Measurements from ENCODE around the gene SHTN1.

The SHTN1 gene

GRCh38 chr10:116868722-116869121, 136.3 kb downstream of the SHTN1 start:
- DNase-seq (ENCODE audit: low spot score) = no peak

GRCh38 chr10:116868198-116868676, 136.8 kb downstream of the SHTN1 start:
- no peak for DNase-seq (ENCODE audit: low spot score)

- DNase-seq (ENCODE audit: low spot score) = peak; percentile 38
These were observed 137.9 kb downstream of the SHTN1 start for GRCh38 chr10:116866987-116867595.

DNA sequence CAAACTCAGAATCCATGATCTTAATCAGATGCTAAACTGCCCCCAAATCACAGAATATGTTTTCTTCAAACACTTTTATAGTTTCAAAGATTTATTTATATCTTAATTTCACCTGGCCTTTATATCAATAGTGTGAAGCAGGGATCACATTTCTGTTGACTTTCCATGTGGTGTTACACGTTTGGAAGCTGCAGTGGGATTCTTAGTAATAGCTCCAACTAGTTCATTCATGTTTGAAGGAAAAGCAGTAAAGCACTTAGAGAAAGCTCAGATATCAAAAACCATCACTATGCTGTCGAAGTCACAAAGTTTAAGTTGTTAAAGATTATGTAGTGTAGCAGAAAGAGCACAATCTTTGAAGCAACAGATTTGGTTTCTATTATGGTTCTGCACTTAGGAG, 138.9 kb downstream of the SHTN1 start:
- DNase-seq (ENCODE audit: low spot score) = no peak

- DNase-seq (ENCODE audit: low spot score) = no peak
These were observed 140.6 kb downstream of the SHTN1 start for GRCh38 chr10:116864436-116864835.

DNA sequence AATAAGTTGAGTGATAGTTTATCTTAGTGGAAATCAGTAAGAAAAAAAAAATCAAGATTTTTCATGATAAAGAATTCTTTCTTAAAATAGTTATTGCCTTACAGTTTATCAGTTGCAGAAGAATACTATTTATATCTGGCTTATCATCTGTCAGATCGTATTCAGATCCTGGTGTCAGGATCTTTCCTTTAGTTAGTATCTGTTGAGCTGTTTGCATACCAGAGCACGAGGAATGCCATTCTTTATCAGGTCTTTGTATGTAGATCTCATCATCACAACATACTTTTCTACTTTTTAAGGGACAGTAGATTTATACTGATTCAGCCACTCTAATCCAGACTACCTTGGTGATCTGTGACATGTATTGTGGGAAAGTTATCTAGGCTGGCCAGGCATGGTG, 143.2 kb downstream of the SHTN1 start:
- no peak for DNase-seq (ENCODE audit: low spot score)

DNA sequence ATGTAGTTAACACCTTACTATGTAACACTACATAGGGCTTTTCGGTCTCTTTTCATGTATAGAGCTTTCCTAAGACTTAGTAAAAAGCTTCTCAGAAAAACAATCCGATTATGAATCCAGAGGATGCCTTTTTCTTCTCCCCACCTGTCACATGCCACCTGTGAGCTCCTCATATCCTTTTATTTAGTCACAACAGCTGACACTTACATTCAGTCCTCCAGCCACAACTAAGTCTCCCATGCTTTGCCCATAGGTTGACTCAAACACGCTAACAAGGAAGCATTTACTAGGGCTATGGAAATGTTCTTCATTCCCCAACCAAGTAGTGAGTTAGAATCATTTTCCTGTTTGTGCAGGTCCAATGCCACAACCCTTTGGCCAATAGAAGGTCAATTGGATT, 147.8 kb downstream of the SHTN1 start:
- DNase-seq (ENCODE audit: low spot score) = no peak

DNA sequence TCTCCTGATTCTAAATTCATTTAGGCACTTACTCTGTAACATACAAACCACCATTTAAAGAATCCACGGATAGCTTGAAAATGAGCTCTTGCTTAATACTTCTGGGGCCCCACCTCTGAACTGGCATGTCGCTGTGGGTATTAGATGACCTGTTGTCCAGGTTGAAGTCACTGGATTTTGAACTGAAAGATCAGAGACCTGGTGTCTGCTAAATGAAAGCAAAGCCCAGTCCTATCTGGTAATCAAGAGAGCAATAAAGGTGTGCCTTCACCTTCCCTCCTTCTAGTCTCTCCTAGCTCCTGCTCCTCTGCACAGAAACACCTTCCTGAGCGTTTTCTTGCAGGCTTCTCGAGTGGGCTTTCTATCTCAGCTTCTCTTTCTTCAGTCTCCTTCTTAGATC, 151.3 kb downstream of the SHTN1 start:
- DNase-seq (ENCODE audit: low spot score) = no peak

DNA sequence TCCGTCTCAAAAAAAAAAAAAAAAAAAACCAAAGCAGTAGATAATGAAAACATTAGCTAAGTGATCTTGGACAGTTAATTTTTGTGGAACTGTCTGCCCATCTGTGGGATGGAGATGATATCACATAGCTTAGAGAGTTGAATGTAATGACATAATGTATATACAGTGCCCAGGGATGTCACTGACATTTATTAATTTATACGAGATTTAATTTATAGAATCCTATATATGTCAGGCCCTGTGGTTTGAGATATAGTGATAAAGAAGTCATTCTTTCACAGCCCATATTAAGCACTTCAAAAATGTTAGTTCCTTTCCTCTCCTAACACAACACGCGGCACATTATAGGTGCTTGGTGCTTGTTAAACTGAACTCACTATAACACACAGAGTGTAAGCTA, 151.7 kb downstream of the SHTN1 start:
- DNase-seq (ENCODE audit: low spot score) = no peak

- no peak for DNase-seq (ENCODE audit: low spot score)
These were observed 152.7 kb downstream of the SHTN1 start for GRCh38 chr10:116852246-116852645.

GRCh38 chr10:116850058-116850611, 154.9 kb downstream of the SHTN1 start:
- DNase-seq (ENCODE audit: low spot score) = no peak

- peak; percentile 90 for DNase-seq (ENCODE audit: low spot score)
These were observed 155.5 kb downstream of the SHTN1 start, which contains the start of gene ENO4 for GRCh38 chr10:116849248-116850057. TSS of gene ENO4 (plus strand) at chr10:116849499. CDS start at chr10:116849567, 68 bp downstream.

DNA sequence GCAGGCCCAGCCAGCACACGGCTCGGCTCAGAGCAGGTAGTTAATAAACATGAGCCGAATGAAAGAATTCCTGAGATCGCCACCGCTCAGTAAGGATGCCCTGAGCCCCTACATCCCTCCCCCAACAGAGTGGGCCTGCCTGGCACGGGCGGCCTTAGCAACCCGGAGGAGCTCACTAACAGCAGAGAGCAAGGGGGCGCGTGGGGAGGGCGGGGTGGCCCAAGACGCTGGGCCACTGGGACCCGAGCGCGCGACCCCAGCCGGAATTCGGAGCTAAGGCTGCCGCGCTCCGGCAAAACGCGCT, 156.1 kb downstream of the SHTN1 start:
- DNase-seq (ENCODE audit: low spot score) = no peak

- no peak for DNase-seq (ENCODE audit: low spot score)
These were observed 156.7 kb downstream of the SHTN1 start for GRCh38 chr10:116848032-116848943.

DNA sequence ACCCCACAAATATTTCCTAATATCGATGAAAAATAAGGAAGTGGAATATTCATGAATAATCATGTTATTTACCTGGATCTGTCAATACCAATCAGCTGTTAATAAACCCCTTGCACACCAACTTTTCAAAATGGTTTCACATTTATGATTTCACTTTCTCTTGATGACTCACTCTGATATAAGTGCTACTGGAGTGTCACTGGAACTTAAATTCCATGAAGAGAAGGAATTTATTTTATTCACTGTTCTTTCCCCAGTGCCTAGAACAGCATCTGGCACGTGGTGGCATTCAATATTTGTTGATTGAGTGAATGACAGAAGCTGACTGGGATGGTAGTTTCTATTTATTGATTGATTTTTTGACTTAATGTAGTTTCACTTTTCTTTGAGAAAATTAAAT, 159.2 kb downstream of the SHTN1 start:
- no peak for DNase-seq (ENCODE audit: low spot score)

DNA sequence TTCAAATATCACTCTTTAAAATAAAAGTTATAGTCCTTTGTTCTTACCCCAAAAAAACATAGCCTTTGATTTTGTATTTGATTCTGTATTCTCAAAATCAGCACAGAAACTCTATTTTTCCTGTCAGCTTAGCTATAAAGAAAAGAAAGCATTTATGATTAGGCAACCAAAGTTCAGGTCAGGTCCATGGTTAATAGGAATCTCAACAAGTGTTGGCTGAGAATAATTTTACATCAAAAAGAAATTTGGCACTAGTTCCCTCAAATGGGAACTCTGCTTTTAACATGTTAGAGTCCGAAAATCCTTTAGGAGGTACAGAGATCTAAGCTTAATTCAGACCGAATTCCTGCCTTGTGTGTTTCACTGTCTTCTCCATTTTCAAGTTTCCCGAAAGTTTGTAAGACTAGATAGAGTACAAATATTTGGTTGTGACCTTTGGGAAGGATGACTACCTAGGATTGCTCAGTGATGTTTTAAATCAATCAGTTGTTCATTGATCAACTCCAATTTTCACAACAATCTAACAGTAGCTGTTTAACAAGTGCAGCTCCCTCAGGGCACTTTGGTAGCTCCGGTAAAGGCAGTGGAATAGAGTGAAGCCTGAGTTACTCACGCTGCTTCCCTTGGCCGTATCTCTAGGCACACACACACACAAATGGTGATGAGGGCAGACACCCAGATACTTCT, 164.5 kb downstream of the SHTN1 start:
- no peak for DNase-seq (ENCODE audit: low spot score)

DNA sequence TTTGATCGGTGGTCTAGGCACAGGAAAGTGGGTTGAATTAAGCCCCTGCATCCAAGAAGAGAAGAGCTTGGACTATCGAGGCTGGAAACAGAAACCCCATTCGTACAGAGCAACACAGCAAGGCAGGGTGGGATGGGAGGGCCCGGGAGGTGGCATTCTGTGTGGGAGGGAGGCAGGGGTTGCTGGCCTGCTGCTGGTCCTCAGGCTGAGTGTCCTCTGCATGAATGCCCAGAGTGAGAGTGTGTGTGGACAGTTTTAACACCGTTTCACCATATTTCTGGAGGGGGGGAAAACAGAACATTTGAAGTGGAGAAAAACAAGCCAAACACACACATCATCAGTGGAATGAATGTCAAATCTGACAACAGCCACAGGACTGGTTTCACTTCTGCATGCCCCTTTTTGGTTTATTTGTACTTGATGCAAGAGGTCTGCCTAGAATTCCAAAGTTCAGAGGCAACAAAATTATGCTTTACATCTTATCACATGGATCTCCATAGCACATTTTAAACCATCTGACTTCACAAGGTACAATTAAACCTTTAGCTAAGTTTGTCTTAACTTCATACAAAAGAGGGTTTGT, 166.8 kb downstream of the SHTN1 start:
- DNase-seq (ENCODE audit: low spot score) = no peak

GRCh38 chr10:116836902-116837523, 168.0 kb downstream of the SHTN1 start:
- no peak for DNase-seq (ENCODE audit: low spot score)

DNA sequence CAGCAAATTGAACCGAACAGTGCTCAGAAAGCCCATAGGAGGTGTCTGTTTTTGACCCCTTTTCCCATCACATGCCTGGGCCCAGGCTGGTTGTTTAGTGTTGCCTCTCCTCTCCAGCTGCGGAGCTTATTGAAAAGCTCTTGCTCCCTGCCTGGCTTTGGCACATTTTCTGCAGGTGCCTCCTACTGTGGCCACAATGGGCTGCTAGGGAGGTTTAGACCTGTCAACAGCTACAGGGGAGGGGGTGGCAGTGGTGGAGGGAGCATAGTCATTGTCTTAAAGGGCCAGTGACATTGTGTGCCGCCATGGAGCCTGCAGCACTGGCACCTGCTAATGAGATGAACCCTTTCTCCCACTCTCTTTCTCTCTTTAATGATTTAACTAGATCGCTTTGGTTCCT, 168.9 kb downstream of the SHTN1 start:
- no peak for DNase-seq (ENCODE audit: low spot score)

- DNase-seq (ENCODE audit: low spot score) = no peak
These were observed 169.3 kb downstream of the SHTN1 start for GRCh38 chr10:116835658-116836057.
